ENCODE data around the gene KDM6A.

- no peak for TF ChIP-seq POLR2A (IDR thresholded peaks at IDR 0.05; ENCODE audit: low read length)
- no peak for TF ChIP-seq GATA1 (IDR thresholded peaks at IDR 0.05; ENCODE audit: low read depth, low read length)
Measured at GRCh38 chrX:44954562-44954961, 81.6 kb downstream of the KDM6A start.

Measured in erythroblast (primary cell).